Nasal cavity respiratory epithelium epithelial cell of viscerocranial mucosa (primary cell): ENCODE data around the gene TARBP1. TPM values are rescaled to one million over a fixed set of nuclear protein-coding genes. Genes with fewer than 3 reads are reported as not detected.

ENCODE experiments used
- total RNA-seq: library from RNA; depleted of rRNA; stranded (reverse); fragments of >200 nt; gene quantifications from 2 replicates; pipeline ENCODE4 v1.2.3, GENCODE V29; 2014

Gene TARBP1, protein sequence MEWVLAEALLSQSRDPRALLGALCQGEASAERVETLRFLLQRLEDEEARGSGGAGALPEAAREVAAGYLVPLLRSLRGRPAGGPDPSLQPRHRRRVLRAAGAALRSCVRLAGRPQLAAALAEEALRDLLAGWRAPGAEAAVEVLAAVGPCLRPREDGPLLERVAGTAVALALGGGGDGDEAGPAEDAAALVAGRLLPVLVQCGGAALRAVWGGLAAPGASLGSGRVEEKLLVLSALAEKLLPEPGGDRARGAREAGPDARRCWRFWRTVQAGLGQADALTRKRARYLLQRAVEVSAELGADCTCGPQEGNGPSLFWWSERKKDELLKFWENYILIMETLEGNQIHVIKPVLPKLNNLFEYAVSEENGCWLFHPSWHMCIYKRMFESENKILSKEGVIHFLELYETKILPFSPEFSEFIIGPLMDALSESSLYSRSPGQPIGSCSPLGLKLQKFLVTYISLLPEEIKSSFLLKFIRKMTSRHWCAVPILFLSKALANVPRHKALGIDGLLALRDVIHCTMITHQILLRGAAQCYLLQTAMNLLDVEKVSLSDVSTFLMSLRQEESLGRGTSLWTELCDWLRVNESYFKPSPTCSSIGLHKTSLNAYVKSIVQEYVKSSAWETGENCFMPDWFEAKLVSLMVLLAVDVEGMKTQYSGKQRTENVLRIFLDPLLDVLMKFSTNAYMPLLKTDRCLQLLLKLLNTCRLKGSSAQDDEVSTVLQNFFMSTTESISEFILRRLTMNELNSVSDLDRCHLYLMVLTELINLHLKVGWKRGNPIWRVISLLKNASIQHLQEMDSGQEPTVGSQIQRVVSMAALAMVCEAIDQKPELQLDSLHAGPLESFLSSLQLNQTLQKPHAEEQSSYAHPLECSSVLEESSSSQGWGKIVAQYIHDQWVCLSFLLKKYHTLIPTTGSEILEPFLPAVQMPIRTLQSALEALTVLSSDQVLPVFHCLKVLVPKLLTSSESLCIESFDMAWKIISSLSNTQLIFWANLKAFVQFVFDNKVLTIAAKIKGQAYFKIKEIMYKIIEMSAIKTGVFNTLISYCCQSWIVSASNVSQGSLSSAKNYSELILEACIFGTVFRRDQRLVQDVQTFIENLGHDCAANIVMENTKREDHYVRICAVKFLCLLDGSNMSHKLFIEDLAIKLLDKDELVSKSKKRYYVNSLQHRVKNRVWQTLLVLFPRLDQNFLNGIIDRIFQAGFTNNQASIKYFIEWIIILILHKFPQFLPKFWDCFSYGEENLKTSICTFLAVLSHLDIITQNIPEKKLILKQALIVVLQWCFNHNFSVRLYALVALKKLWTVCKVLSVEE (N-terminal part only)
- total RNA-seq, result 22.9 and 38.7 TPM in 2 replicates

DNA sequence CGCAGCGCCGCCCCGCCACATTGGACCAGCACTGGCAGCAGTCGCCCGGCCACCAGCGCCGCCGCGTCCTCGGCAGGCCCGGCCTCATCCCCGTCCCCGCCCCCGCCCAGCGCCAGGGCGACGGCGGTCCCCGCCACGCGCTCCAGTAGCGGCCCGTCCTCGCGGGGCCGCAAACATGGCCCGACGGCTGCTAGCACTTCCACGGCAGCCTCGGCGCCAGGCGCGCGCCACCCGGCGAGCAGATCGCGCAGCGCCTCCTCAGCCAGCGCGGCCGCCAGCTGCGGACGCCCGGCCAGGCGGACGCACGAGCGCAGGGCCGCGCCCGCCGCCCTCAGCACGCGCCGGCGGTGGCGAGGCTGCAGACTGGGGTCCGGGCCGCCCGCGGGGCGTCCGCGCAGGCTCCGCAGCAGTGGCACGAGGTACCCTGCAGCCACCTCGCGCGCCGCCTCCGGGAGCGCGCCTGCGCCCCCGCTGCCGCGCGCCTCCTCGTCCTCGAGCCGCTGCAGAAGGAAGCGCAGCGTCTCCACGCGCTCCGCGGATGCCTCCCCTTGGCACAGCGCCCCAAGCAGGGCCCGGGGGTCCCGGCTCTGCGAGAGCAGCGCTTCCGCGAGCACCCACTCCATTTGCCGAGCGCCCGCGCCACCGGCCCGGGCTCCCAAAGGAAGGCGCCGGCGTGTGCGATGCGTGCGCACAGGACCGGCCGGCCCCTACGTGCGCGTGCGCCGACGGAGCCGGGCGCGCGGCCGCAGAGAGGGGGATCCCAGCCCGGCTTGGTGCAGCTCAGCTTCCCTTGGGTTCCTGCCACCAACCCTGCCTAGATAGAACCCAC is at the start of gene TARBP1:
TARBP1 (minus strand) TSS at position 699 of the 829 bp plus-strand sequence; CDS start at position 623, 76 bp downstream.

DNA sequence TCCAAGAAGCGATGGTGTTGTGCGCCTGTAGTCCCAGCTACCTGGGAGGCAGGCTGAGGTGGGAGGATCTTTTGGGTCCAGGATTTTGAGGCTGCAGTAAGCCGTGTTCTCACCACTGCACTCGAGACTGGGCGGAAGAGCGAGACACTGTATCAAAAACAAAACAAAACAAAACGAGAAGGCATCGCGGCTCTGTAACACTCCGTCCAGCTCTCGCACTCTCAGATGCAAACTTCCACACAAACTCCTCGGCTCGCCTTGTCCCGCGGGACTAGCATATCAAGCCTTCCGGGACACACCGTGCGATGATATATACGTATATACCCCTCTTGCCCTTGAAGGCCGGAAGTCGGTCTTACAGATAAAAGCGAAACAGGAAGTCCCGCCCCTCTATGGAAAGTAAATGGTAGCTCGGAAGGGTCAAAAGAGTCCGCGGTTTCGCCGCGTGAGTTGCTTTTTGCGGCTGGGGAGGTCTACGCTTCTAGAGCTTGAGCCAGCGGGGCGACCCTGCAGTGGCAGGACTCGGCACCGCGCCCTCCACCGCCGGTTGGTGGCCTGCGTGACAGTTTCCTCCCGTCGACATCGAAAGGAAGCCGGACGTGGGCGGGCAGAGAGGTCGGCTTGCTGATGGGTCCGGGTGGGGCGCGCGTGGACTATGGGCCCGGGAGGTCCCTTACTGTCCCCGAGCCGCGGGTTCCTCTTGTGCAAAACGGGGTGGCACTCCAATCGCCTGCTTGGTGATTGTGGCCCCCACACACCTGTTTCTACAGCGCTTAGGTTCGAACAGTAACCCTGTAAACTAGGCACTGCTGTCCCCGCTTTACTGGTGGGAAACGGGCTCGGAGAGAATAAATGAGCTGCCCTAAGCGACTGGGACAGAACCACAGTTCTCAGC is 105.7 kb downstream of the TARBP1 start, which contains the start of gene COA6:
COA6 (plus strand) TSS at position 393 of the 895 bp plus-strand sequence; CDS start at position 404, 11 bp downstream.

Other genes starting within 250 kb of the TARBP1 start
- gene COA6, start 105.7 kb downstream of the TARBP1 start, total RNA-seq, result 26.5 and 51.9 TPM in 2 replicates
- gene IRF2BP2, start 131.0 kb upstream of the TARBP1 start, total RNA-seq, result 108 and 231 TPM in 2 replicates